D721Med (cell line): ENCODE results near the gene SH2D5.
"Not testable (repeated sequence)": the region's sequence is repeated elsewhere in the genome, so short reads cannot be mapped to it uniquely, and the experiment has no call there.

Experiments
- DNase-seq: peaks from one replicate; pipeline ENCODE4 v3.0.0; 2011; ENCODE audit warnings: low spot score; ENCODE audit not compliant: insufficient read length
- FAIRE-seq: peaks from 2 replicates; lab custom pipeline; 2011; peaks lifted over from hg19 to GRCh38; lab: Jason Lieb, UNC
- TF ChIP-seq, protein P1 (sequence below): IDR thresholded peaks from 2 replicates; pipeline ENCODE4 v1.5.1; 2012; ENCODE audit warnings: mild to moderate bottlenecking, control low read depth; ENCODE audit not compliant: insufficient read depth; ENCODE audit errors: missing control alignments

The SH2D5 gene

GRCh38 chr1:20723537-20724363 is 8.8 kb downstream of the SH2D5 start:
- no peak for FAIRE-seq

DNA sequence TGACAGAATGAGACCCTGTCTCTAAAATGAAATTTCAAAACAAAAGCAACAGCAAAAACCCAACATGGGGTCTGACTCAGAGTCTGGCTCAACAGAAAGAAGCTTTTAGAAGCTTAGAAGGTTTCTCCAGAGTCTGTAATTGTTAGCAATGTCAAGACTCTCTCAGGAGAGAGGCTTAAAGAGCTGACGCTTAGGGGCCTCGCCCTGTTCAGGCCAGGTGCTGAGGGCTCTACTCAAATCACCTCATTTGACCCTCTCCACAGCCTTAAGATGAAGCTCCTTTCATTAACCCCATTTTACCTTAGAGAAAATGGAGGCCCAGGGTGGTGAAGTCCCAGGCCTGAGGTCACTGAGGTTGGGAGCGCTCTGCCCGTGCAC is 9.4 kb downstream of the SH2D5 start:
- FAIRE-seq (no peak), DNase-seq (no peak)
- TF ChIP-seq, protein P1, sequence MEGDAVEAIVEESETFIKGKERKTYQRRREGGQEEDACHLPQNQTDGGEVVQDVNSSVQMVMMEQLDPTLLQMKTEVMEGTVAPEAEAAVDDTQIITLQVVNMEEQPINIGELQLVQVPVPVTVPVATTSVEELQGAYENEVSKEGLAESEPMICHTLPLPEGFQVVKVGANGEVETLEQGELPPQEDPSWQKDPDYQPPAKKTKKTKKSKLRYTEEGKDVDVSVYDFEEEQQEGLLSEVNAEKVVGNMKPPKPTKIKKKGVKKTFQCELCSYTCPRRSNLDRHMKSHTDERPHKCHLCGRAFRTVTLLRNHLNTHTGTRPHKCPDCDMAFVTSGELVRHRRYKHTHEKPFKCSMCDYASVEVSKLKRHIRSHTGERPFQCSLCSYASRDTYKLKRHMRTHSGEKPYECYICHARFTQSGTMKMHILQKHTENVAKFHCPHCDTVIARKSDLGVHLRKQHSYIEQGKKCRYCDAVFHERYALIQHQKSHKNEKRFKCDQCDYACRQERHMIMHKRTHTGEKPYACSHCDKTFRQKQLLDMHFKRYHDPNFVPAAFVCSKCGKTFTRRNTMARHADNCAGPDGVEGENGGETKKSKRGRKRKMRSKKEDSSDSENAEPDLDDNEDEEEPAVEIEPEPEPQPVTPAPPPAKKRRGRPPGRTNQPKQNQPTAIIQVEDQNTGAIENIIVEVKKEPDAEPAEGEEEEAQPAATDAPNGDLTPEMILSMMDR, result no peak

More at GRCh38 chr1:20723537-20724363, 8.8 kb downstream of the SH2D5 start:
- DNase-seq, result no peak
- TF ChIP-seq, protein P1, result no peak

- FAIRE-seq (no peak), DNase-seq (no peak)
- TF ChIP-seq, protein P1, result no peak
Observed at GRCh38 chr1:20721117-20722061, 11.1 kb downstream of the SH2D5 start.

DNA sequence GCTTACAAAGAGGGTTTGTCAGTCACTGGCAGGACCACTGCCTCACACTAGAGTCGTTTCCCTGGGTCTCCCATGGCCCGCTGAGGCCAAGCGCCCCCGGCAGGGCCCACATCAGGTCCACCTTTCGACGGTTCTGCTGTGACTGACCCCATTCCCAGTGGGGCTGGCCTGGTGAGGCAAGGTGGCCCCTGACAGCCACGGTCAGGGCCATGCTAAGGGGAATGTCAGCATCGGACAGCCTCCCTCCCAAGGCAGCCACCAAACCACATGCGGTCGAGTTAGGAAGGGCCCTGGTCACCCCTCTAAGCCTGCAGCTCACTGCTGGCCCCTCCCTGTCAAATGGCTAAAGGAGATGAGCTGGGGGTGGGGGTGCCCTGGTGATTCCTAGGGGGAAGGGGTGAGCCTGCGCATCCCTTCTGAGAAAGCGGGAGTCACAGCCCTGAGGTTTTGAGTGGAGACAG is 11.8 kb downstream of the SH2D5 start:
- DNase-seq, result no peak
- FAIRE-seq, result no peak
- TF ChIP-seq, protein P1, result no peak

GRCh38 chr1:20719871-20720620 is 12.5 kb downstream of the SH2D5 start:
- DNase-seq, result no peak
- FAIRE-seq, result no peak
- TF ChIP-seq, protein P1, result no peak

- DNase-seq (no peak), FAIRE-seq (no peak)
- TF ChIP-seq, protein P1, result no peak
Observed at GRCh38 chr1:20719261-20719660, 13.2 kb downstream of the SH2D5 start.

- not testable (repeated sequence) for FAIRE-seq, DNase-seq
Observed at GRCh38 chr1:20718343-20718882, 14.1 kb downstream of the SH2D5 start.
